ENCODE measurements around the gene PTDSS2.

Gene PTDSS2

DNA sequence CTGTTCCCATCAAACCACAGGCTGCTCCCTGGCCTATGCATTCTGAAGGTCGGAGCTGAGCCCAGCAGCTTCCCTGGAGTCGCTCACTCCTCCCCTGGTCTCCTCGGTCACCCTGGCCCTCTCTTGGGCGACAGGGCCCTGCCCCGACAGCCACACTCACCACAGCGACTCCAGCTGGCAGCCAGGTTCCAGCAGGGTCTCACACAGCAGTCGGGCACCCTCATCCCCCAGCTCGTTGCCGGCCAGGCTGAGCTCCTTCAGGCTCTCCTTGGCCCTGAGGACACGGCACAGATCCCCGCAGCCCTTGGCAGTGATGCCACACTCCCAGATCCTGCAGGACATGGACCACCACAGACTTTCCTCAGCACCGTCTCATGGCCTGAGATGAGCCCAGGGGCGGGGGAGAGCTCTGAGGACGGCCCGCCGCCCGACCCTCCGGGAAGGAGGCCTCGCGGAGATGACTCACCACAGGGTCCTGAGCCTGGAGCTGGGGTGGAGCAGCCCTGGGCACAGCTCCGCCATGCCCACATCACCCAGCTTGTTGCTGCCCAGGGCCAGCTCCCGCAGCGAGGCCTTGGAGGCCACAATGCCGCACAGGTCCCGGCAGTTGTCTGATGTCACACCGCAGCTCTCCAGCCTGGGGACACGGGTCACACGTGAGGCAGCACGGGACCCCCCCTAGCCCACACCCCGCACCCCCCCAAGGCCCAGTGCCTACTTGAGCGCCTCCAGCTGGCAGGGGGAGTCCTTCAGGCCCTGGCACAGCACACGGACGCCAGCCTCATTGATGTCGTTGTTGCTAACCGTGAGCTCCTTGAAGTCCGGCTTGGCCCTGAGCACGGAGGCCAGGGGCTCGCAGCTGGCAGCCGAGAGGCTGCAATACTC is 48.5 kb downstream of the PTDSS2 start:
- no peak overlapping the region for H3K27ac ChIP-seq (ENCODE audit: poor library complexity, severe bottlenecking)
- no peaks in the 10 kb centered on the region for H3K4me1 ChIP-seq (ENCODE audit: insufficient read depth, poor library complexity, severe bottlenecking)
- no peak for TF ChIP-seq CTCF (IDR thresholded peaks at IDR 0.05; ENCODE audit: poor library complexity, severe bottlenecking)
- no peak for ATAC-seq (ENCODE audit: low read depth)
- peak; percentile 52 for DNase-seq (ENCODE audit: low spot score)
- no peaks in the 10 kb centered on the region for H3K9me3 ChIP-seq (ENCODE audit: severe bottlenecking)
- H3K27me3 ChIP-seq (ENCODE audit: insufficient read depth, poor library complexity, severe bottlenecking), result no peaks in the 10 kb centered on the region
- no peak overlapping the region for H3K4me3 ChIP-seq (ENCODE audit: severe bottlenecking)
- peaks cover 67% of the 10 kb centered on the region for H3K36me3 ChIP-seq (ENCODE audit: low read depth)

DNA sequence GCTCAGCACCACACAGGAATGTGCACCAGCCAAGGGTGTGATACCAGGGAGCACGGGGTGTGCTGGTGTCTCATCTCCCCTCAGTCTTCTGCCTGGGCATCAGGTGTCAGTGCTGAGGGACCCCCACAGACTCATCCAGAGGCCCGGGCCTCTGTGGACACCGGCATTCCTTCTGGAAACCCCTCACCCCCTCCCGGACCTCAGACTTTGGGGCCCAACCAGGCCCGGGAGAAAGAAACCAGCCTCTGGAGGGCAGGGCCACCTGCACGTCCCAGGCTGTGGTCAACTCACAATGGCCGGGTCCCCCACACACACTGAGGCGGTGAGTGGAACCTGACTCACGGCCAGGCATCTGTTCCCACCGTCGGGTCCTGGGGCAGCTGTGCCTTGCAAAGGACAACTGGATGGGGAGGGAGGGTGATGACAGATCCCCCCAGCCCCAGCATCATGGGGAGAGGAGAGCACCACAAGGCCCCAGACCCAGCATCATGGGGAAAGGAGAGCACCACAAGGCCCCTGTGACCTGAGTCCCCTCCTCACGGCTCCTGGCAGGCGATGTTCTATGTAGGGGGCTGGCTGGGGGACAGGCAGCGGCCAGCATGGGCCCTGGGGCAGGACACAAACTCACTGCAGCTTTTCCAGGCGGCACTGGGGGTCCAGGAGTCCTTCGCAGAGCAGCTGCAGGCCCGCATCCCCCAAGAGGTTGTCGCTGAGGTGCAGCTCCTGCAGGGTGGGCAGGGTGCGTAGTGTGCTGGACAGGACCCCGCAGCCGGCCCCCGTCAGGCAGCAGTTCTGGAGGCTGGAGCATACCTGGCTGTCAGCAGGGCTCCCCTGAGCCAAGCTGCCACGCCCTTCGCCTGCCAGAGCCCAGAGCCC is 49.4 kb downstream of the PTDSS2 start:
- Histone ChIP-seq H3K36me3 (ENCODE audit: low read depth) (peaks cover 64% of the 10 kb centered on the region), H3K27ac (ENCODE audit: poor library complexity, severe bottlenecking) (no peak overlapping the region), H3K4me3 (ENCODE audit: severe bottlenecking) (no peak overlapping the region), H3K9me3 (ENCODE audit: severe bottlenecking) (no peaks in the 10 kb centered on the region), H3K27me3 (ENCODE audit: insufficient read depth, poor library complexity, severe bottlenecking) (no peaks in the 10 kb centered on the region), H3K4me1 (ENCODE audit: insufficient read depth, poor library complexity, severe bottlenecking) (no peaks in the 10 kb centered on the region)
- ATAC-seq (ENCODE audit: low read depth), result no peak
- no peak for DNase-seq (ENCODE audit: low spot score)
- TF ChIP-seq CTCF (IDR thresholded peaks at IDR 0.05; ENCODE audit: poor library complexity, severe bottlenecking), result no peak

GRCh38 chr11:501001-501682 is 51.1 kb downstream of the PTDSS2 start:
- Histone ChIP-seq H3K27me3 (ENCODE audit: insufficient read depth, poor library complexity, severe bottlenecking) (no peaks in the 10 kb centered on the region), H3K9me3 (ENCODE audit: severe bottlenecking) (no peaks in the 10 kb centered on the region), H3K27ac (ENCODE audit: poor library complexity, severe bottlenecking) (no peak overlapping the region), H3K36me3 (ENCODE audit: low read depth) (peaks cover 57% of the 10 kb centered on the region), H3K4me3 (ENCODE audit: severe bottlenecking) (no peak overlapping the region), H3K4me1 (ENCODE audit: insufficient read depth, poor library complexity, severe bottlenecking) (peaks cover 11% of the 10 kb centered on the region)
- no peak for ATAC-seq (ENCODE audit: low read depth)
- no peak for DNase-seq (ENCODE audit: low spot score)
- TF ChIP-seq CTCF (IDR thresholded peaks at IDR 0.05; ENCODE audit: poor library complexity, severe bottlenecking), result no peak

- DNase-seq (ENCODE audit: low spot score) (peak; percentile 52), ATAC-seq (ENCODE audit: low read depth) (no peak)
- no peak for TF ChIP-seq CTCF (IDR thresholded peaks at IDR 0.05; ENCODE audit: poor library complexity, severe bottlenecking)
- peaks cover 51% of the 10 kb centered on the region for H3K36me3 ChIP-seq (ENCODE audit: low read depth)
- no peak overlapping the region for H3K4me3 ChIP-seq (ENCODE audit: severe bottlenecking)
- peaks cover 11% of the 10 kb centered on the region for H3K4me1 ChIP-seq (ENCODE audit: insufficient read depth, poor library complexity, severe bottlenecking)
- H3K9me3 ChIP-seq (ENCODE audit: severe bottlenecking), result no peaks in the 10 kb centered on the region
- H3K27me3 ChIP-seq (ENCODE audit: insufficient read depth, poor library complexity, severe bottlenecking), result no peaks in the 10 kb centered on the region
- H3K27ac ChIP-seq (ENCODE audit: poor library complexity, severe bottlenecking), result no peak overlapping the region
Observed at GRCh38 chr11:501683-502287, 51.7 kb downstream of the PTDSS2 start.
